Mammary epithelial cell (primary cell): ENCODE results near the gene NACC2.
A peak's percentile ranks its signal among the peaks of the same experiment; 100 is the strongest.

Experiments
- CTCF ChIP-seq, 2 donors: IDR thresholded peaks in 1 of 2; conservative IDR thresholded peaks in 1 of 2; 2 replicates each; pipeline ENCODE4 v1.5.1; 2011 to 2012; ENCODE audit warnings: inconsistent platforms in 2 of 2, low read length in 2 of 2, mild to moderate bottlenecking in 2 of 2, control low read depth in 1 of 2, low read depth in 1 of 2; ENCODE audit not compliant: insufficient read depth in 1 of 2; ENCODE audit errors: extremely low read depth in 1 of 2
- EZH2 ChIP-seq: IDR thresholded peaks from 2 replicates; pipeline ENCODE4 v1.6.1; 2012; ENCODE audit warnings: low read length, inconsistent platforms, borderline replicate concordance

DNA sequence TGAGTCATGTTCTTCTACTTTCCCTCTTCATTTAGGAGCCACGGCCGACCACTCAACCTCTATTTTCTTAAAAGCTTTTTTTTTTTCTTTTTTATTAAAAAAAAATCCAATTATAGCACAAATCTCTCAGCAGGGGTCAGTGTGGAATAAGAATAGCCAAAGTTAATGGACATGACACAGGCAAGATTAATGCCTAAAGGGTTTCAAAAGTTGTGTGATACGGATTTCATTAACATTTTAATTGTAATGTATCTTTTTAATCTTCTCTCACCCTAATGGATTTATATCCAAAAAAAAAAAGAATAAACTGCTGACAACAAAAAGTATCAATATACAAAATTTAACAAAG is 5.4 kb downstream of the NACC2 start:
- TF ChIP-seq CTCF (conservative IDR thresholded peaks at IDR 0.05 in 1 of 2, IDR thresholded peaks at IDR 0.05 in 1 of 2; ENCODE audit: extremely low read depth in 1 of 2, insufficient read depth in 1 of 2, low read depth in 1 of 2, low read length in 2 of 2) (peak; percentile 28 to 33), EZH2 (no peak)
